IMR-90 (cell line): ENCODE data around the gene INTS6L. TPM values are rescaled to one million over a fixed set of nuclear protein-coding genes. Genes with fewer than 3 reads are reported as not detected.

ENCODE experiments used
- ATAC-seq: fragments of 200-7000 bp; cut with Tn5 transposase; 2 replicates; pipeline ENCODE4 v1.9.1; 2020; ENCODE audit warnings: low read depth, mild to moderate bottlenecking, moderate library complexity
- BruUV-seq: library from RNA; stranded (reverse); fragments of 400-500 nt; replicated peaks from 2 replicates; lab custom pipeline; 2021; lab: Mats Ljungman, UMichigan
- CTCF ChIA-PET: fragments of 300-600 bp; formaldehyde crosslinking; extraction: SDS; loops from one replicate; lab custom pipeline; 2021; ENCODE audit warnings: antibody characterized with exemption; lab: Yijun Ruan, JAX
- POLR2A ChIA-PET: fragments of 300-600 bp; sonication (Branson Sonifier 250); formaldehyde crosslinking; loops from one replicate; lab custom pipeline; 2022; ENCODE audit warnings: antibody characterized with exemption; ENCODE audit not compliant: unreplicated experiment; lab: Charles Lee
- DNase-seq: peaks from one replicate; pipeline ENCODE4 v3.0.0; 2013
- H2AFZ ChIP-seq: replicated peaks from 2 replicates; pipeline ENCODE3; 2013; ENCODE audit warnings: low read length, mild to moderate bottlenecking; ENCODE audit not compliant: poor library complexity
- H2AK5ac ChIP-seq: 2 replicates; pipeline ENCODE4 v1.6.1; 2013; ENCODE audit warnings: low read depth, low read length, inconsistent platforms
- H2AK9ac ChIP-seq: replicated peaks from 2 replicates; pipeline ENCODE3; 2013; ENCODE audit warnings: mild to moderate bottlenecking, low read depth, low read length, moderate library complexity; ENCODE audit not compliant: poor library complexity
- H2BK120ac ChIP-seq: 2 replicates; pipeline ENCODE4 v1.6.1; 2013; ENCODE audit warnings: low read depth, low read length, inconsistent platforms
- H2BK15ac ChIP-seq: 3 replicates; pipeline ENCODE4 v1.6.1; 2013; ENCODE audit warnings: low read depth, low read length, inconsistent platforms
- H2BK20ac ChIP-seq: 2 replicates; pipeline ENCODE4 v1.6.1; 2013; ENCODE audit warnings: low read depth, mild to moderate bottlenecking, inconsistent platforms, low read length, moderate library complexity
- H2BK5ac ChIP-seq: 2 replicates; pipeline ENCODE4 v1.6.1; 2013; ENCODE audit warnings: mild to moderate bottlenecking, low read depth, low read length, inconsistent platforms; ENCODE audit not compliant: poor library complexity, severe bottlenecking
- H3K14ac ChIP-seq: replicated peaks from 2 replicates; pipeline ENCODE4 v1.6.1; 2013; ENCODE audit warnings: low read depth, low read length, inconsistent platforms
- H3K18ac ChIP-seq: 2 replicates; pipeline ENCODE4 v1.6.1; 2013; ENCODE audit warnings: low read depth, low read length, control low read depth
- H3K23ac ChIP-seq: 2 replicates; pipeline ENCODE4 v1.6.1; 2013; ENCODE audit warnings: low read depth, low read length, inconsistent platforms
- H3K27ac ChIP-seq: 2 replicates; pipeline ENCODE4 v1.5.1; 2013; ENCODE audit warnings: mild to moderate bottlenecking, control low read depth, low read length; ENCODE audit not compliant: insufficient read depth
- H3K27me3 ChIP-seq: 2 replicates; pipeline ENCODE4 v1.6.1; 2013; ENCODE audit warnings: low read length; ENCODE audit not compliant: control insufficient read depth, insufficient read depth
- H3K36me3 ChIP-seq: 2 replicates; pipeline ENCODE4 v1.6.1; 2013; ENCODE audit warnings: low read length, mixed read lengths; ENCODE audit not compliant: control insufficient read depth, insufficient read depth
- H3K4ac ChIP-seq: 2 replicates; pipeline ENCODE4 v1.6.1; 2013; ENCODE audit warnings: low read depth, low read length, inconsistent platforms
- H3K4me1 ChIP-seq: 2 replicates; pipeline ENCODE4 v1.6.1; 2013; ENCODE audit warnings: low read length, mixed read lengths; ENCODE audit not compliant: control insufficient read depth, insufficient read depth
- H3K4me2 ChIP-seq: 2 replicates; pipeline ENCODE4 v1.6.1; 2013; ENCODE audit warnings: low read depth, mild to moderate bottlenecking, control low read depth, low read length, moderate library complexity
- H3K4me3 ChIP-seq: 2 replicates; pipeline ENCODE4 v1.5.1; 2013; ENCODE audit warnings: low read depth, mild to moderate bottlenecking, control low read depth, low read length, moderate library complexity; ENCODE audit not compliant: insufficient read depth
- H3K56ac ChIP-seq: 2 replicates; pipeline ENCODE4 v1.6.1; 2013; ENCODE audit warnings: low read length, inconsistent platforms; ENCODE audit not compliant: insufficient read depth; ENCODE audit errors: extremely low read depth
- H3K79me1 ChIP-seq, 2 experiments: 2 replicates each; pipeline ENCODE4 v1.6.1; 2013; ENCODE audit warnings: low read length in 2 of 2, inconsistent platforms in 1 of 2, low read depth in 1 of 2
- H3K9ac ChIP-seq: 2 replicates; pipeline ENCODE4 v1.6.1; 2013; ENCODE audit warnings: low read depth, low read length, control low read depth
- H3K9me1 ChIP-seq: 2 replicates; pipeline ENCODE4 v1.6.1; 2013; ENCODE audit warnings: low read length, inconsistent platforms; ENCODE audit not compliant: insufficient read depth
- H3K9me3 ChIP-seq: 2 replicates; pipeline ENCODE4 v1.6.1; 2013; ENCODE audit warnings: low read length; ENCODE audit not compliant: control insufficient read depth, insufficient read depth
- H4K20me1 ChIP-seq: 2 replicates; pipeline ENCODE4 v1.6.1; 2013; ENCODE audit warnings: low read length, inconsistent platforms; ENCODE audit not compliant: insufficient read depth
- H4K5ac ChIP-seq: 2 replicates; pipeline ENCODE4 v1.6.1; 2013; ENCODE audit warnings: mild to moderate bottlenecking, low read depth, low read length, control low read depth
- H4K8ac ChIP-seq, 2 experiments: 2 replicates each; pipeline ENCODE4 v1.6.1; 2013; ENCODE audit warnings: low read depth in 2 of 2, low read length in 2 of 2, control low read depth in 1 of 2, inconsistent platforms in 1 of 2
- H4K91ac ChIP-seq: 2 replicates; pipeline ENCODE4 v1.6.1; 2013; ENCODE audit warnings: low read depth, low read length, inconsistent platforms; ENCODE audit not compliant: insufficient read depth
- BHLHE40 ChIP-seq: fragments of 150-350 bp; IDR thresholded peaks from 2 replicates; pipeline ENCODE4 v1.6.1; 2016; ENCODE audit warnings: mild to moderate bottlenecking, low read depth, low read length
- CHD1 ChIP-seq: IDR thresholded peaks from 2 replicates; pipeline ENCODE4 v1.6.1; 2012; ENCODE audit warnings: low read depth, low read length, improper control_type of control experiment
- FOS ChIP-seq: fragments of 150-350 bp; IDR thresholded peaks from 2 replicates; pipeline ENCODE4 v1.6.1; 2016; ENCODE audit warnings: low read depth, low read length
- MAFK ChIP-seq: IDR thresholded peaks from 2 replicates; pipeline ENCODE4 v1.6.1; 2012; ENCODE audit warnings: low read depth, low read length, improper control_type of control experiment
- MAZ ChIP-seq: IDR thresholded peaks from 2 replicates; pipeline ENCODE4 v1.6.1; 2012; ENCODE audit warnings: low read depth, mild to moderate bottlenecking, low read length, improper control_type of control experiment, moderate library complexity, borderline replicate concordance
- NFE2L2 ChIP-seq: fragments of 150-350 bp; IDR thresholded peaks from 2 replicates; pipeline ENCODE4 v1.6.1; 2016; ENCODE audit warnings: low read depth, mild to moderate bottlenecking, low read length
- RCOR1 ChIP-seq: IDR thresholded peaks from 2 replicates; pipeline ENCODE4 v1.6.1; 2012; ENCODE audit warnings: mild to moderate bottlenecking, low read length, improper control_type of control experiment; ENCODE audit not compliant: insufficient replicate concordance
- WGBS, 2 experiments: methylation state at CpG; one replicate each; pipeline versions ENCODE4 v1.1.5 to v1.1.7; 2013; ENCODE audit warnings: missing lambda C conversion rate in 2 of 2; ENCODE audit not compliant: insufficient read length in 1 of 2; ENCODE audit errors: extremely low coverage in 2 of 2; 5-methylcytosine and 5-hydroxymethylcytosine counted together
- dilution Hi-C: fragments of 300-500 bp; cut with HindIII; formaldehyde crosslinking; loops from one replicate; pipeline ENCODE4 v1.14.3; 2018; ENCODE audit warnings: low sequenced_read_pairs; ENCODE audit not compliant: unreplicated experiment
- in situ Hi-C: fragments of 300-500 bp; cut with MboI; formaldehyde crosslinking; loops from 3 replicates; pipeline ENCODE4 v1.14.3; 2019; ENCODE audit warnings: low sequenced_read_pairs, inconsistent platforms, mixed read lengths
- intact Hi-C: fragments of 100-400 bp; cut with micrococcal nuclease; formaldehyde crosslinking; loops from 2 replicates; pipeline ENCODE4 v1.10.0; 2022
- polyA plus RNA-seq, 3 experiments: library from polyadenylated mRNA; depleted of rRNA; stranded (reverse); fragments of >200 nt; gene quantifications; 2 replicates each; pipeline ENCODE4 v1.2.3, GENCODE V29; 2012; ENCODE audit warnings: low replicate concordance in 1 of 3
- total RNA-seq: library from RNA; depleted of rRNA; stranded (reverse); fragments of >200 nt; gene quantifications from 2 replicates; pipeline ENCODE4 v1.2.3, GENCODE V29; 2012
- TF ChIP-seq, protein P1 (sequence below): conservative IDR thresholded peaks from 2 replicates; pipeline ENCODE4 v1.5.1; 2012; ENCODE audit warnings: mild to moderate bottlenecking, low read depth, low read length, improper control_type of control experiment
- TF ChIP-seq, protein P2 (sequence below): fragments of 150-350 bp; IDR thresholded peaks from 2 replicates; pipeline ENCODE4 v1.6.1; 2017; ENCODE audit warnings: mild to moderate bottlenecking, antibody characterized with exemption, low read length, low read depth

Gene INTS6L
- total and polyA plus RNA-seq, 2 of the 4 experiments (the other 2 are of a cell fraction), result 2.7 to 5.1 TPM

GRCh38 chrX:135541351-135541750 is 20.9 kb downstream of the INTS6L start:
- no CpG with 5 or more reads among the region's 1 CpG for WGBS, 2 experiments
- Histone ChIP-seq H3K27me3 (0 out of 2 replicates have a peak, but pooled peaks cover 2% of the 10 kb centered on the region), H3K79me1 (no peaks in the 10 kb centered on the region), H2AK5ac (no peak overlapping the region), H3K56ac (no peak overlapping the region), H2BK120ac (no peak overlapping the region), H4K91ac (no peak overlapping the region), H3K14ac (no peak overlapping the region), H3K4ac (no peak overlapping the region), H3K4me2 (no peak overlapping the region), H2AK9ac (no peak overlapping the region), H3K9me1 (no peaks in the 10 kb centered on the region), H3K23ac (no peak overlapping the region), H4K5ac (no peak overlapping the region), H3K4me1 (no peaks in the 10 kb centered on the region), H2BK15ac (no peak overlapping the region), H3K4me3 (no peak overlapping the region), H2AFZ (no peak overlapping the region), H4K8ac (no peak overlapping the region), H3K36me3 (no peaks in the 10 kb centered on the region), H3K9me3 (no peaks in the 10 kb centered on the region), H3K27ac (no peak overlapping the region), H2BK20ac (no peak overlapping the region), H3K9ac (no peak overlapping the region), H2BK5ac (no peak overlapping the region), H4K20me1 (no peaks in the 10 kb centered on the region), H3K18ac (no peak overlapping the region)
- POLR2A ChIA-PET, result no interaction called here
- dilution Hi-C loops, result no loop called here
- no peak for DNase-seq
- CTCF ChIA-PET, result interaction anchor here (0.6 kb wide), 1 partner anchor 1506 kb away, joined by 3 read pairs; no protein-coding TSS in a partner anchor
- TF ChIP-seq, protein P1, sequence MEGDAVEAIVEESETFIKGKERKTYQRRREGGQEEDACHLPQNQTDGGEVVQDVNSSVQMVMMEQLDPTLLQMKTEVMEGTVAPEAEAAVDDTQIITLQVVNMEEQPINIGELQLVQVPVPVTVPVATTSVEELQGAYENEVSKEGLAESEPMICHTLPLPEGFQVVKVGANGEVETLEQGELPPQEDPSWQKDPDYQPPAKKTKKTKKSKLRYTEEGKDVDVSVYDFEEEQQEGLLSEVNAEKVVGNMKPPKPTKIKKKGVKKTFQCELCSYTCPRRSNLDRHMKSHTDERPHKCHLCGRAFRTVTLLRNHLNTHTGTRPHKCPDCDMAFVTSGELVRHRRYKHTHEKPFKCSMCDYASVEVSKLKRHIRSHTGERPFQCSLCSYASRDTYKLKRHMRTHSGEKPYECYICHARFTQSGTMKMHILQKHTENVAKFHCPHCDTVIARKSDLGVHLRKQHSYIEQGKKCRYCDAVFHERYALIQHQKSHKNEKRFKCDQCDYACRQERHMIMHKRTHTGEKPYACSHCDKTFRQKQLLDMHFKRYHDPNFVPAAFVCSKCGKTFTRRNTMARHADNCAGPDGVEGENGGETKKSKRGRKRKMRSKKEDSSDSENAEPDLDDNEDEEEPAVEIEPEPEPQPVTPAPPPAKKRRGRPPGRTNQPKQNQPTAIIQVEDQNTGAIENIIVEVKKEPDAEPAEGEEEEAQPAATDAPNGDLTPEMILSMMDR, result no peak
- TF ChIP-seq RCOR1 (no peak), MAFK (no peak), BHLHE40 (no peak), MAZ (no peak), CHD1 (no peak), FOS (no peak), NFE2L2 (no peak)
- TF ChIP-seq, protein P2, sequence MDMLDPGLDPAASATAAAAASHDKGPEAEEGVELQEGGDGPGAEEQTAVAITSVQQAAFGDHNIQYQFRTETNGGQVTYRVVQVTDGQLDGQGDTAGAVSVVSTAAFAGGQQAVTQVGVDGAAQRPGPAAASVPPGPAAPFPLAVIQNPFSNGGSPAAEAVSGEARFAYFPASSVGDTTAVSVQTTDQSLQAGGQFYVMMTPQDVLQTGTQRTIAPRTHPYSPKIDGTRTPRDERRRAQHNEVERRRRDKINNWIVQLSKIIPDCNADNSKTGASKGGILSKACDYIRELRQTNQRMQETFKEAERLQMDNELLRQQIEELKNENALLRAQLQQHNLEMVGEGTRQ, result no peak
- in situ Hi-C loops, result no loop called here
- BruUV-seq, result no TSS peak
- no peak for ATAC-seq
- intact Hi-C loops, result no loop called here
